ENCODE results near the gene TEX29.

The TEX29 gene

DNA sequence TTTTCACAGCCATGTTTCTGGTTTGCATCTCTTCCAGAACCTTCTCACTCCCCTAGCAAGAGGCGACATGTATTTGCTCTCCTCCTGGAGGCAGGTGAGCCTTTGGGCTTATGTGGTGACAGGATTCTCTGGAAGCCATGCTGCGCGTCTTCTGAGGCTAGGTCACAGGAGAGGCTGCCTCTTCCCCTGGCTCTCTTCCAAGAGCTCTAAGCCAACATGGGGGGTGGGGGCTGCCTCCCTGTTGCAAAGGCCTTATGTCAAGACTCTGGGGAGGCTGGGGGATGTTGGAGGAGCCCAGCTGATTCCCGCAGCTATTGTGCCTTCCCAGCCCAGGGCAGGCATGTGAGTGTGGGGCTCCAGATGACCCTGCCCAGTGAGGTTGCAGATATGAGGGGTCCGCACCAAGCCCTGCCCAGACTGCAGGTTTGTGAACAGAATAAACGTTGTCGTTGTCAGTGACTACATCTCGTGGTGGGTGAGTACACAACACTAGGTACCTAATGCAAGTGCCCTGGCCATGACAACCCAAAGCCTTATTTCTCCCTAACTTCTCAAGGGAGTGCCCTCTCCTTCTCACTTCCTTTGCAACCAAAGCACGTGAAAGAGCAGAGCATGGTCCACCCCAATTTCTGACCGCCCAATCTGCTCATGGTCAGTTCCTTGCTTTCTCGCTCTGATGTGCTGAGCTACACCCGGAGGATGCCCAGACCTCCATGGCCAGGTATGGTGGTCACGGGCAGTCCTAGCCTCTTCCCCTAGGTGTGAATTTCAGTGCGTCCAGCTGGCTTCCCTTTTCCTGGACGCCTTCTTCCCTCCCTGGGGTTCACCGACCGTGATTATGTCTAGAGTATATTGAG, 44.9 kb downstream of the TEX29 start:
- no peak overlapping the region for H3K4me3 ChIP-seq (ENCODE audit: low read depth, low read length)
- TF ChIP-seq, protein P1, sequence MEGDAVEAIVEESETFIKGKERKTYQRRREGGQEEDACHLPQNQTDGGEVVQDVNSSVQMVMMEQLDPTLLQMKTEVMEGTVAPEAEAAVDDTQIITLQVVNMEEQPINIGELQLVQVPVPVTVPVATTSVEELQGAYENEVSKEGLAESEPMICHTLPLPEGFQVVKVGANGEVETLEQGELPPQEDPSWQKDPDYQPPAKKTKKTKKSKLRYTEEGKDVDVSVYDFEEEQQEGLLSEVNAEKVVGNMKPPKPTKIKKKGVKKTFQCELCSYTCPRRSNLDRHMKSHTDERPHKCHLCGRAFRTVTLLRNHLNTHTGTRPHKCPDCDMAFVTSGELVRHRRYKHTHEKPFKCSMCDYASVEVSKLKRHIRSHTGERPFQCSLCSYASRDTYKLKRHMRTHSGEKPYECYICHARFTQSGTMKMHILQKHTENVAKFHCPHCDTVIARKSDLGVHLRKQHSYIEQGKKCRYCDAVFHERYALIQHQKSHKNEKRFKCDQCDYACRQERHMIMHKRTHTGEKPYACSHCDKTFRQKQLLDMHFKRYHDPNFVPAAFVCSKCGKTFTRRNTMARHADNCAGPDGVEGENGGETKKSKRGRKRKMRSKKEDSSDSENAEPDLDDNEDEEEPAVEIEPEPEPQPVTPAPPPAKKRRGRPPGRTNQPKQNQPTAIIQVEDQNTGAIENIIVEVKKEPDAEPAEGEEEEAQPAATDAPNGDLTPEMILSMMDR (IDR thresholded peaks at IDR 0.05; ENCODE audit: low read depth, low read length), result no peak
- TF ChIP-seq, protein P2, sequence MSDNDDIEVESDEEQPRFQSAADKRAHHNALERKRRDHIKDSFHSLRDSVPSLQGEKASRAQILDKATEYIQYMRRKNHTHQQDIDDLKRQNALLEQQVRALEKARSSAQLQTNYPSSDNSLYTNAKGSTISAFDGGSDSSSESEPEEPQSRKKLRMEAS (IDR thresholded peaks at IDR 0.05; ENCODE audit: low read depth, low read length), result no peak
- TF ChIP-seq POLR2A (IDR thresholded peaks at IDR 0.05; ENCODE audit: extremely low read depth, insufficient read length), result no peak
- TF ChIP-seq MYC (IDR thresholded peaks at IDR 0.05; ENCODE audit: low read depth, low read length), result no peak
- no peak for DNase-seq (ENCODE audit: low read depth)

DNA sequence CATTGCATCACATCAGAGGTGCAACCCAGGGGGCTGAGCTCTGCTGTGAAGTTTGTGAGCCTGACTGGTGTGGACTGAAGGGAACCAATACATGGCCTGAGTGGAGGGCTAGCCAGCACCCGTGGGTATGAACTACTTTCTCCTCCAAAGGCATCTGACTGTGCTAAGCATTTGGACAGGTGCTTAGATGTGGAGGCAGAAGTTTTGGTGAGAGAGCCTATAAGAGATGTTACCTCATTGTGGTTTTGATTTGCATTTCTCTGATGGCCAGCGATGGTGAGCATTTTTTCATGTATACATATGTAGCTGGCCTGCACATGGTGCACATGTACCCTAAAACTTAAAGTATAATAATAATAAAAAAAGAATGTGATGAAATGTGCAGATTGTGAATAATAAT, 46.9 kb downstream of the TEX29 start:
- no peak for TF ChIP-seq MYC (IDR thresholded peaks at IDR 0.05; ENCODE audit: low read depth, low read length)
- TF ChIP-seq, protein P1 (IDR thresholded peaks at IDR 0.05; ENCODE audit: low read depth, low read length), result no peak
- TF ChIP-seq, protein P2 (IDR thresholded peaks at IDR 0.05; ENCODE audit: low read depth, low read length), result no peak
- no peak for TF ChIP-seq POLR2A (IDR thresholded peaks at IDR 0.05; ENCODE audit: extremely low read depth, insufficient read length)
- no peak overlapping the region for H3K4me3 ChIP-seq (ENCODE audit: low read depth, low read length)
- no peak for DNase-seq (ENCODE audit: low read depth)

- DNase-seq (ENCODE audit: low read depth), result no peak
- no peak overlapping the region for H3K4me3 ChIP-seq (ENCODE audit: low read depth, low read length)
- TF ChIP-seq MYC (IDR thresholded peaks at IDR 0.05; ENCODE audit: low read depth, low read length) (no peak), POLR2A (IDR thresholded peaks at IDR 0.05; ENCODE audit: extremely low read depth, insufficient read length) (no peak)
- TF ChIP-seq, protein P2 (IDR thresholded peaks at IDR 0.05; ENCODE audit: low read depth, low read length), result no peak
- TF ChIP-seq, protein P1 (IDR thresholded peaks at IDR 0.05; ENCODE audit: low read depth, low read length), result no peak
Observed at GRCh38 chr13:111368091-111368490, 47.6 kb downstream of the TEX29 start.

GRCh38 chr13:111370147-111370546, 49.7 kb downstream of the TEX29 start:
- TF ChIP-seq POLR2A (IDR thresholded peaks at IDR 0.05; ENCODE audit: extremely low read depth, insufficient read length) (no peak), MYC (IDR thresholded peaks at IDR 0.05; ENCODE audit: low read depth, low read length) (no peak)
- TF ChIP-seq, protein P2 (IDR thresholded peaks at IDR 0.05; ENCODE audit: low read depth, low read length), result no peak
- TF ChIP-seq, protein P1 (IDR thresholded peaks at IDR 0.05; ENCODE audit: low read depth, low read length), result no peak
- no peak for DNase-seq (ENCODE audit: low read depth)
- H3K4me3 ChIP-seq (ENCODE audit: low read depth, low read length), result no peak overlapping the region

GRCh38 chr13:111370570-111371535, 50.4 kb downstream of the TEX29 start:
- no peak for DNase-seq (ENCODE audit: low read depth)
- no peak for TF ChIP-seq MYC (IDR thresholded peaks at IDR 0.05; ENCODE audit: low read depth, low read length)
- TF ChIP-seq, protein P1 (IDR thresholded peaks at IDR 0.05; ENCODE audit: low read depth, low read length), result no peak
- TF ChIP-seq, protein P2 (IDR thresholded peaks at IDR 0.05; ENCODE audit: low read depth, low read length), result no peak
- TF ChIP-seq POLR2A (IDR thresholded peaks at IDR 0.05; ENCODE audit: extremely low read depth, insufficient read length), result no peak
- H3K4me3 ChIP-seq (ENCODE audit: low read depth, low read length), result no peak overlapping the region

Data from NB4 (cell line).